HEK293 (cell line): Measurements from ENCODE around the gene MTERF1.

ENCODE experiments used
- CTCF ChIA-PET: fragments of 350-600 bp; formaldehyde crosslinking; extraction: SDS; loops from one replicate; lab custom pipeline; 2021; ENCODE audit warnings: antibody characterized with exemption; lab: Yijun Ruan, JAX
- POLR2A ChIA-PET: fragments of 300-600 bp; formaldehyde crosslinking; extraction: SDS; loops from one replicate; lab custom pipeline; 2020; ENCODE audit warnings: antibody characterized with exemption, inconsistent platforms; lab: Yijun Ruan, JAX
- H3K27ac ChIP-seq: fragments of 200-500 bp; sonication (Bioruptor generic); 2 replicates; pipeline ENCODE4 v1.5.1; 2014; ENCODE audit warnings: low read depth, low read length, control low read depth, inconsistent platforms; ENCODE audit errors: extremely low read depth
- H3K36me3 ChIP-seq, 2 experiments: fragments of 200-500 bp in 1 of 2; sonication (Bioruptor generic) in 1 of 2; 1 replicate in 1 of 2; 2 replicates in 1 of 2; pipeline ENCODE4 v1.5.1; 2014 to 2017; ENCODE audit warnings: inconsistent platforms in 2 of 2, low read length in 2 of 2; ENCODE audit not compliant: control insufficient read depth in 2 of 2, insufficient read depth in 1 of 2
- H3K4me1 ChIP-seq: fragments of 200-500 bp; sonication (Bioruptor generic); 2 replicates; pipeline ENCODE4 v1.5.1; 2014; ENCODE audit warnings: mild to moderate bottlenecking, low read length, inconsistent platforms; ENCODE audit not compliant: control insufficient read depth, insufficient read depth
- H3K4me3 ChIP-seq: 2 replicates; pipeline ENCODE4 v1.5.1; 2011; ENCODE audit warnings: low read depth, mild to moderate bottlenecking, control low read depth, low read length, moderate library complexity
- H3K9me3 ChIP-seq: fragments of 200-500 bp; sonication (Bioruptor generic); 2 replicates; pipeline ENCODE4 v1.5.1; 2014; ENCODE audit warnings: low read depth, low read length, inconsistent platforms; ENCODE audit not compliant: control insufficient read depth, insufficient read depth
- ELK4 ChIP-seq: IDR thresholded peaks from 2 replicates; pipeline ENCODE4 v1.6.1; 2011; ENCODE audit warnings: mild to moderate bottlenecking, low read depth, low read length, borderline replicate concordance
- HOXD13 ChIP-seq: sonication (generic); formaldehyde crosslinking; IDR thresholded peaks from 2 replicates; pipeline ENCODE4 v1.8.0; 2022; ENCODE audit warnings: missing genetic modification reagents, borderline replicate concordance
- REST ChIP-seq: fragments of 450-650 bp; formaldehyde crosslinking; IDR thresholded peaks from 2 replicates; pipeline ENCODE4 v1.5.1; 2016; ENCODE audit warnings: missing biosample characterization, missing genetic modification characterization
- WT1 ChIP-seq: fragments of 450-650 bp; formaldehyde crosslinking; IDR thresholded peaks from 2 replicates; pipeline ENCODE4 v1.5.1; 2016; ENCODE audit warnings: missing biosample characterization, missing genetic modification characterization
- ZNF146 ChIP-seq: fragments of 450-650 bp; formaldehyde crosslinking; IDR thresholded peaks from 2 replicates; pipeline ENCODE4 v1.5.1; 2016; ENCODE audit warnings: missing biosample characterization, missing genetic modification characterization
- ZNF157 ChIP-seq: fragments of 450-650 bp; formaldehyde crosslinking; IDR thresholded peaks from 2 replicates; pipeline ENCODE4 v1.5.1; 2016; ENCODE audit warnings: missing biosample characterization, missing genetic modification characterization
- ZNF184 ChIP-seq: fragments of 450-650 bp; IDR thresholded peaks from 2 replicates; pipeline ENCODE4 v1.5.1; 2018; ENCODE audit warnings: missing biosample characterization, mild to moderate bottlenecking, missing genetic modification characterization
- ZNF221 ChIP-seq: fragments of 450-650 bp; formaldehyde crosslinking; IDR thresholded peaks from 2 replicates; pipeline ENCODE4 v1.5.1; 2017; ENCODE audit warnings: missing biosample characterization, missing genetic modification characterization, borderline replicate concordance
- ZNF335 ChIP-seq: fragments of 450-650 bp; formaldehyde crosslinking; conservative IDR thresholded peaks from 2 replicates; pipeline ENCODE4 v1.5.1; 2016; ENCODE audit warnings: missing biosample characterization, missing genetic modification characterization
- ZNF354C ChIP-seq: fragments of 450-650 bp; formaldehyde crosslinking; IDR thresholded peaks from 2 replicates; pipeline ENCODE4 v1.5.1; 2016; ENCODE audit warnings: missing biosample characterization, missing genetic modification characterization, low read depth, borderline replicate concordance
- ZNF423 ChIP-seq: fragments of 450-650 bp; formaldehyde crosslinking; IDR thresholded peaks from 2 replicates; pipeline ENCODE4 v1.5.1; 2016; ENCODE audit warnings: missing biosample characterization, missing genetic modification characterization
- ZNF514 ChIP-seq: fragments of 450-650 bp; formaldehyde crosslinking; IDR thresholded peaks from 2 replicates; pipeline ENCODE4 v1.5.1; 2016; ENCODE audit warnings: missing biosample characterization, missing genetic modification characterization
- ZNF529 ChIP-seq: fragments of 450-650 bp; formaldehyde crosslinking; IDR thresholded peaks from 2 replicates; pipeline ENCODE4 v1.5.1; 2017; ENCODE audit warnings: missing genetic modification characterization, missing biosample characterization; ENCODE audit not compliant: insufficient replicate concordance
- ZNF660 ChIP-seq: fragments of 450-650 bp; IDR thresholded peaks from 2 replicates; pipeline ENCODE4 v1.5.1; 2018; ENCODE audit warnings: missing biosample characterization, mild to moderate bottlenecking, missing genetic modification characterization
- ZXDB ChIP-seq: fragments of 450-650 bp; formaldehyde crosslinking; IDR thresholded peaks from 2 replicates; pipeline ENCODE4 v1.5.1; 2016; ENCODE audit warnings: missing biosample characterization, missing genetic modification characterization
- TF ChIP-seq, protein P1 (sequence below): fragments of 450-650 bp; formaldehyde crosslinking; IDR thresholded peaks from 2 replicates; pipeline ENCODE4 v1.5.1; 2016; ENCODE audit warnings: missing biosample characterization, missing genetic modification characterization
- TF ChIP-seq, protein P2 (sequence below): fragments of 450-650 bp; formaldehyde crosslinking; IDR thresholded peaks from 2 replicates; pipeline ENCODE4 v1.5.1; 2016; ENCODE audit warnings: missing biosample characterization, missing genetic modification characterization
- TF ChIP-seq, protein P3 (sequence below): sonication (generic); formaldehyde crosslinking; IDR thresholded peaks from 2 replicates; pipeline ENCODE4 v1.8.1; 2022; ENCODE audit warnings: mild to moderate bottlenecking, moderate library complexity, missing genetic modification reagents

MTERF1 gene

DNA sequence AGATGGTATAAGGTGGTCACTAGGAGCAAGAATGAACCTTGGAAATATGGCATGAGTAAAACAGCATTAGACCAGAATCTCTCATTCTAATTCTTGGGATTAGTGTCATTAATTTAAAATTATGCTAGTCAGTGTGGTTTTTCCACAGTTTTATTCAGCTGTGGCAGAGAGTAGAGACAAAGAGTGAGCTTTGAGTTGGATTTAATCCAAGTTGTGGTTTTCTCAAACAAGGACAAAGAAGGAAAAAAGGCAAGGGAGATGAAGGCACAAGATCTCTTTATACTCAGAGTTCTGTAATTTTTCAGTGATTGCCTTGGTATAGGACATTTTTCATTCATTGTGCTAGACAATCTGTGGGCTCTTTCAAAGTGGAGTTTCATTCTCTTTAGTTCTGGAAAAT lies 32.0 kb upstream of the MTERF1 start:
- TF ChIP-seq ZNF660 (tag by site-specific recombination) (no peak), ZNF335 (tag by site-specific recombination) (no peak), ZNF354C (tag by site-specific recombination) (no peak)
- POLR2A ChIA-PET = interaction anchor here (0.5 kb wide), 1 partner anchor 52 kb away, joined by 3 read pairs; no protein-coding TSS in a partner anchor

GRCh38 chr7:91911121-91911520 lies 30.6 kb upstream of the MTERF1 start:
- ChIA-PET POLR2A (no interaction called here), CTCF (interaction anchor here (0.6 to 1.4 kb wide), 2 partner anchors 19 to 31 kb away, joined by 3 to 6 read pairs; partner anchors contain the start of gene MTERF1)
- H3K9me3 ChIP-seq = no peaks in the 10 kb centered on the region
- no peaks in the 10 kb centered on the region for H3K36me3 ChIP-seq
- H3K4me3 ChIP-seq = no peak overlapping the region
- H3K4me1 ChIP-seq = peaks cover 5% of the 10 kb centered on the region; the same call in 1 of the 2 replicates
- no peak overlapping the region for H3K27ac ChIP-seq
- no peak for TF ChIP-seq ZXDB (tag by site-specific recombination)
- TF ChIP-seq, protein P1, sequence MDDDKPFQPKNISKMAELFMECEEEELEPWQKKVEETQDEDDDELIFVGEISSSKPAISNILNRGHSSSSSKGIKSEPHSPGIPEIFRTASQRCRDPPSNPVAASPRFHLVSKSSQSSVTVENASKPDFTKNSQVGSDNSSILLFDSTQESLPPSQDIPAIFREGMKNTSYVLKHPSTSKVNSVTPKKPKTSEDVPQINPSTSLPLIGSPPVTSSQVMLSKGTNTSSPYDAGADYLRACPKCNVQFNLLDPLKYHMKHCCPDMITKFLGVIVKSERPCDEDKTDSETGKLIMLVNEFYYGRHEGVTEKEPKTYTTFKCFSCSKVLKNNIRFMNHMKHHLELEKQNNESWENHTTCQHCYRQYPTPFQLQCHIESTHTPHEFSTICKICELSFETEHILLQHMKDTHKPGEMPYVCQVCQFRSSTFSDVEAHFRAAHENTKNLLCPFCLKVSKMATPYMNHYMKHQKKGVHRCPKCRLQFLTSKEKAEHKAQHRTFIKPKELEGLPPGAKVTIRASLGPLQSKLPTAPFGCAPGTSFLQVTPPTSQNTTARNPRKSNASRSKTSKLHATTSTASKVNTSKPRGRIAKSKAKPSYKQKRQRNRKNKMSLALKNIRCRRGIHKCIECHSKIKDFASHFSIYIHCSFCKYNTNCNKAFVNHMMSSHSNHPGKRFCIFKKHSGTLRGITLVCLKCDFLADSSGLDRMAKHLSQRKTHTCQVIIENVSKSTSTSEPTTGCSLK (tag by site-specific recombination) = no peak
- no peak for TF ChIP-seq WT1 (tag by site-specific recombination)
- no peak for TF ChIP-seq ZNF423
- TF ChIP-seq ZNF146 (tag by site-specific recombination) = no peak
- TF ChIP-seq, protein P2, sequence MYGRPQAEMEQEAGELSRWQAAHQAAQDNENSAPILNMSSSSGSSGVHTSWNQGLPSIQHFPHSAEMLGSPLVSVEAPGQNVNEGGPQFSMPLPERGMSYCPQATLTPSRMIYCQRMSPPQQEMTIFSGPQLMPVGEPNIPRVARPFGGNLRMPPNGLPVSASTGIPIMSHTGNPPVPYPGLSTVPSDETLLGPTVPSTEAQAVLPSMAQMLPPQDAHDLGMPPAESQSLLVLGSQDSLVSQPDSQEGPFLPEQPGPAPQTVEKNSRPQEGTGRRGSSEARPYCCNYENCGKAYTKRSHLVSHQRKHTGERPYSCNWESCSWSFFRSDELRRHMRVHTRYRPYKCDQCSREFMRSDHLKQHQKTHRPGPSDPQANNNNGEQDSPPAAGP (tag by site-specific recombination) = no peak
- no peak for TF ChIP-seq ZNF529 (tag by site-specific recombination)
- no peak for TF ChIP-seq REST (tag by site-specific recombination)
- no peak for TF ChIP-seq ZNF514

More for the DNA sequence above, 32.0 kb upstream of the MTERF1 start:
- Histone ChIP-seq H3K4me1 (peaks cover 5% of the 10 kb centered on the region; the same call in 1 of the 2 replicates), H3K4me3 (no peak overlapping the region), H3K27ac (no peak overlapping the region), H3K9me3 (no peaks in the 10 kb centered on the region), H3K36me3 (no peaks in the 10 kb centered on the region)
- CTCF ChIA-PET = interaction anchor here (0.6 to 0.7 kb wide), 4 partner anchors 24 to 979 kb away, joined by 3 to 5 read pairs (median 4); no protein-coding TSS in a partner anchor

- POLR2A ChIA-PET = no interaction called here
- CTCF ChIA-PET = interaction anchor here (0.6 kb wide), 1 partner anchor 17 kb away, joined by 3 read pairs; no protein-coding TSS in a partner anchor
These were observed 29.7 kb upstream of the MTERF1 start for GRCh38 chr7:91910171-91910570.

More at GRCh38 chr7:91910171-91910570, 29.7 kb upstream of the MTERF1 start:
- no peak for TF ChIP-seq ZNF184 (tag by site-specific recombination)
- no peak for TF ChIP-seq ZNF221 (tag by site-specific recombination)
- TF ChIP-seq, protein P3, sequence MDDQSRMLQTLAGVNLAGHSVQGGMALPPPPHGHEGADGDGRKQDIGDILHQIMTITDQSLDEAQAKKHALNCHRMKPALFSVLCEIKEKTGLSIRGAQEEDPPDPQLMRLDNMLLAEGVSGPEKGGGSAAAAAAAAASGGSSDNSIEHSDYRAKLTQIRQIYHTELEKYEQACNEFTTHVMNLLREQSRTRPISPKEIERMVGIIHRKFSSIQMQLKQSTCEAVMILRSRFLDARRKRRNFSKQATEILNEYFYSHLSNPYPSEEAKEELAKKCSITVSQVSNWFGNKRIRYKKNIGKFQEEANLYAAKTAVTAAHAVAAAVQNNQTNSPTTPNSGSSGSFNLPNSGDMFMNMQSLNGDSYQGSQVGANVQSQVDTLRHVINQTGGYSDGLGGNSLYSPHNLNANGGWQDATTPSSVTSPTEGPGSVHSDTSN (CRISPR knock-in tag) = no peak
- TF ChIP-seq ZNF157 (tag by site-specific recombination) = no peak
- TF ChIP-seq ELK4 = no peak
- TF ChIP-seq ZNF529 (tag by site-specific recombination) = no peak
- TF ChIP-seq HOXD13 (CRISPR knock-in tag) = no peak
- H3K27ac ChIP-seq = no peak overlapping the region
- no peaks in the 10 kb centered on the region for H3K9me3 ChIP-seq
- no peaks in the 10 kb centered on the region for H3K36me3 ChIP-seq
- peaks cover 5% of the 10 kb centered on the region; the same call in 1 of the 2 replicates for H3K4me1 ChIP-seq
- H3K4me3 ChIP-seq = no peak overlapping the region
